Nephron progenitor cell (in vitro differentiated cells): Measurements from ENCODE around the gene TMED1.
A peak's percentile ranks its signal among the peaks of the same experiment; 100 is the strongest.

Experiments
- DNase-seq: peaks from one replicate; pipeline ENCODE4 v3.0.0; 2021
- H3K27ac Mint-ChIP-seq: 2 replicates; pipeline ENCODE4 v1.8.0; 2021; ENCODE audit warnings: mild to moderate bottlenecking, moderate library complexity, mixed read lengths
- H3K27me3 Mint-ChIP-seq: 2 replicates; pipeline ENCODE4 v1.8.0; 2021; ENCODE audit warnings: mild to moderate bottlenecking, low read depth, mixed read lengths; ENCODE audit not compliant: poor library complexity
- H3K36me3 Mint-ChIP-seq: 2 replicates; pipeline ENCODE4 v1.8.0; 2021; ENCODE audit warnings: low read depth, mixed read lengths
- H3K4me1 Mint-ChIP-seq: 2 replicates; pipeline ENCODE4 v1.8.0; 2021; ENCODE audit warnings: mixed read lengths
- H3K4me3 Mint-ChIP-seq: 2 replicates; pipeline ENCODE4 v1.8.0; 2021; ENCODE audit warnings: mild to moderate bottlenecking, moderate library complexity, mixed read lengths
- H3K9me3 Mint-ChIP-seq: 2 replicates; pipeline ENCODE4 v1.8.0; 2021; ENCODE audit warnings: mild to moderate bottlenecking, moderate library complexity, mixed read lengths
- CTCF ChIP-seq: fragments of 200-600 bp; sonication (generic); IDR thresholded peaks from 2 replicates; pipeline ENCODE4 v1.5.0; 2021; ENCODE audit warnings: antibody characterized with exemption

The TMED1 gene

GRCh38 chr19:10830370-10830769, 5.6 kb downstream of the TMED1 start:
- Mint-ChIP-seq H3K4me3 (no peak overlapping the region), H3K4me1 (peaks cover 16% of the 10 kb centered on the region), H3K27ac (peak overlapping the region; percentile 39), H3K36me3 (peaks cover 21% of the 10 kb centered on the region), H3K27me3 (peaks cover 4% of the 10 kb centered on the region), H3K9me3 (no peaks in the 10 kb centered on the region)
- DNase-seq, result no peak
- no peak for TF ChIP-seq CTCF

GRCh38 chr19:10829967-10830366, 6.0 kb downstream of the TMED1 start:
- no peak for DNase-seq
- Mint-ChIP-seq H3K36me3 (peaks cover 22% of the 10 kb centered on the region), H3K9me3 (no peaks in the 10 kb centered on the region), H3K27me3 (peaks cover 3% of the 10 kb centered on the region), H3K4me3 (no peak overlapping the region), H3K27ac (peak overlapping the region; percentile 39), H3K4me1 (peaks cover 14% of the 10 kb centered on the region)
- TF ChIP-seq CTCF, result no peak

- Mint-ChIP-seq H3K27me3 (peaks cover 3% of the 10 kb centered on the region), H3K4me1 (peaks cover 14% of the 10 kb centered on the region), H3K36me3 (peaks cover 29% of the 10 kb centered on the region), H3K9me3 (no peaks in the 10 kb centered on the region), H3K27ac (no peak overlapping the region), H3K4me3 (no peak overlapping the region)
- no peak for DNase-seq
- no peak for TF ChIP-seq CTCF
Observed at GRCh38 chr19:10828981-10829821, 6.8 kb downstream of the TMED1 start.

- DNase-seq, result no peak
- Mint-ChIP-seq H3K9me3 (no peaks in the 10 kb centered on the region), H3K27ac (no peak overlapping the region), H3K4me1 (peaks cover 3% of the 10 kb centered on the region), H3K4me3 (no peak overlapping the region), H3K27me3 (peaks cover 3% of the 10 kb centered on the region), H3K36me3 (peaks cover 32% of the 10 kb centered on the region)
- TF ChIP-seq CTCF, result no peak
Observed at GRCh38 chr19:10826846-10827245, 9.2 kb downstream of the TMED1 start.

- peaks cover 37% of the 10 kb centered on the region for H3K36me3 Mint-ChIP-seq
- H3K4me1 Mint-ChIP-seq, result no peaks in the 10 kb centered on the region
- peaks cover 3% of the 10 kb centered on the region for H3K27me3 Mint-ChIP-seq
- DNase-seq, result no peak
- H3K4me3 Mint-ChIP-seq, result no peak overlapping the region
- H3K27ac Mint-ChIP-seq, result no peak overlapping the region
- H3K9me3 Mint-ChIP-seq, result no peaks in the 10 kb centered on the region
- TF ChIP-seq CTCF, result no peak
Observed at GRCh38 chr19:10826231-10826630, 9.8 kb downstream of the TMED1 start.

GRCh38 chr19:10823690-10824089, 12.3 kb downstream of the TMED1 start:
- Mint-ChIP-seq H3K27ac (peak overlapping the region; percentile 59), H3K36me3 (peaks cover 57% of the 10 kb centered on the region), H3K4me1 (no peaks in the 10 kb centered on the region), H3K27me3 (no peaks in the 10 kb centered on the region), H3K9me3 (no peaks in the 10 kb centered on the region), H3K4me3 (no peak overlapping the region)
- TF ChIP-seq CTCF, result no peak
- DNase-seq, result no peak
